ENCODE results near the gene GPR176. TPM values are rescaled to one million over a fixed set of nuclear protein-coding genes. Genes with fewer than 3 reads are reported as not detected.

Gene GPR176
- total RNA-seq, 1 donor from 2014 or later, result 35.4 TPM

- DNase-seq (ENCODE audit: low read depth) (no peak), FAIRE-seq (no peak)
- Histone ChIP-seq H3K79me2 (ENCODE audit: insufficient read depth, low read length) (peaks cover 61% of the 10 kb centered on the region), H3K27ac (ENCODE audit: low read depth, low read length) (peak overlapping the region; percentile 32), H3K4me2 (ENCODE audit: low read length) (peak overlapping the region; percentile 98), H3K9me3 (ENCODE audit: insufficient read depth, low read depth, low read length) (no peaks in the 10 kb centered on the region), H4K20me1 (ENCODE audit: insufficient read depth, low read length) (peaks cover 20% of the 10 kb centered on the region), H3K27me3 (ENCODE audit: insufficient read depth, low read length) (no peaks in the 10 kb centered on the region), H3K4me3 (ENCODE audit: insufficient read depth, low read depth, low read length) (peak overlapping the region; percentile 95), H2AFZ (ENCODE audit: low read depth, low read length) (no peak overlapping the region), H3K36me3 (ENCODE audit: insufficient read depth, low read length) (peaks cover 8% of the 10 kb centered on the region), H3K9ac (ENCODE audit: low read length) (no peak overlapping the region), H3K4me1 (ENCODE audit: insufficient read depth, low read length) (peaks cover 18% of the 10 kb centered on the region)
- H3K27ac Mint-ChIP-seq (ENCODE audit: unreplicated experiment), result peak overlapping the region; percentile 12
- H3K4me3 Mint-ChIP-seq (ENCODE audit: unreplicated experiment), result peak overlapping the region; percentile 96
- no peak for TF ChIP-seq EZH2 (IDR thresholded peaks at IDR 0.05; ENCODE audit: insufficient read depth, low read length)
- no peak for TF ChIP-seq CTCF (IDR thresholded peaks at IDR 0.05; ENCODE audit: insufficient read depth, low read depth, low read length)
- peaks cover 7% of the 10 kb centered on the region for H3K36me3 Mint-ChIP-seq (ENCODE audit: low read depth, unreplicated experiment)
- peaks cover 48% of the 10 kb centered on the region for H3K4me1 Mint-ChIP-seq (ENCODE audit: low read depth, unreplicated experiment)
- H3K27me3 Mint-ChIP-seq (ENCODE audit: low read depth, unreplicated experiment), result no peaks in the 10 kb centered on the region
- no peaks in the 10 kb centered on the region for H3K9me3 Mint-ChIP-seq (ENCODE audit: unreplicated experiment)
Measured at GRCh38 chr15:39935241-39935640, 15.2 kb upstream of the GPR176 start.

- TF ChIP-seq EZH2 (IDR thresholded peaks at IDR 0.05; ENCODE audit: insufficient read depth, low read length) (no peak), CTCF (IDR thresholded peaks at IDR 0.05; ENCODE audit: insufficient read depth, low read depth, low read length) (no peak)
- H3K9ac ChIP-seq (ENCODE audit: low read length), result peak overlapping the region; percentile 93
- H4K20me1 ChIP-seq (ENCODE audit: insufficient read depth, low read length), result peaks cover 15% of the 10 kb centered on the region
- H3K4me1 Mint-ChIP-seq (ENCODE audit: low read depth, unreplicated experiment), result peaks cover 41% of the 10 kb centered on the region
- H3K27ac Mint-ChIP-seq (ENCODE audit: unreplicated experiment), result peak overlapping the region; percentile 85
- H3K27ac ChIP-seq (ENCODE audit: low read depth, low read length), result peak overlapping the region; percentile 93
- no peak for FAIRE-seq
- no peaks in the 10 kb centered on the region for H3K9me3 ChIP-seq (ENCODE audit: insufficient read depth, low read depth, low read length)
- peaks cover 18% of the 10 kb centered on the region for H3K4me1 ChIP-seq (ENCODE audit: insufficient read depth, low read length)
- H3K4me3 Mint-ChIP-seq (ENCODE audit: unreplicated experiment), result peak overlapping the region; percentile 96
- H3K9me3 Mint-ChIP-seq (ENCODE audit: unreplicated experiment), result no peaks in the 10 kb centered on the region
- H3K36me3 Mint-ChIP-seq (ENCODE audit: low read depth, unreplicated experiment), result peaks cover 2% of the 10 kb centered on the region
- H3K36me3 ChIP-seq (ENCODE audit: insufficient read depth, low read length), result peaks cover 3% of the 10 kb centered on the region
- H3K27me3 Mint-ChIP-seq (ENCODE audit: low read depth, unreplicated experiment), result no peaks in the 10 kb centered on the region
- peak; percentile 23 for DNase-seq (ENCODE audit: low read depth)
- H3K79me2 ChIP-seq (ENCODE audit: insufficient read depth, low read length), result peaks cover 54% of the 10 kb centered on the region
- peak overlapping the region; percentile 95 for H3K4me3 ChIP-seq (ENCODE audit: insufficient read depth, low read depth, low read length)
- peak overlapping the region; percentile 98 for H3K4me2 ChIP-seq (ENCODE audit: low read length)
- H2AFZ ChIP-seq (ENCODE audit: low read depth, low read length), result peak overlapping the region; percentile 65
- no peaks in the 10 kb centered on the region for H3K27me3 ChIP-seq (ENCODE audit: insufficient read depth, low read length)
Measured at GRCh38 chr15:39934397-39935071, 14.5 kb upstream of the GPR176 start.

GRCh38 chr15:39931615-39932014, 11.5 kb upstream of the GPR176 start:
- no peak overlapping the region for H3K4me3 Mint-ChIP-seq (ENCODE audit: unreplicated experiment)
- peaks cover 24% of the 10 kb centered on the region for H3K4me1 Mint-ChIP-seq (ENCODE audit: low read depth, unreplicated experiment)
- H3K9me3 Mint-ChIP-seq (ENCODE audit: unreplicated experiment), result no peaks in the 10 kb centered on the region
- no peaks in the 10 kb centered on the region for H3K36me3 Mint-ChIP-seq (ENCODE audit: low read depth, unreplicated experiment)
- peaks cover 27% of the 10 kb centered on the region for H3K79me2 ChIP-seq (ENCODE audit: insufficient read depth, low read length)
- H3K27me3 Mint-ChIP-seq (ENCODE audit: low read depth, unreplicated experiment), result no peaks in the 10 kb centered on the region
- no peaks in the 10 kb centered on the region for H3K9me3 ChIP-seq (ENCODE audit: insufficient read depth, low read depth, low read length)
- DNase-seq (ENCODE audit: low read depth) (no peak), FAIRE-seq (no peak)
- H4K20me1 ChIP-seq (ENCODE audit: insufficient read depth, low read length), result peaks cover 3% of the 10 kb centered on the region
- no peak overlapping the region for H3K4me2 ChIP-seq (ENCODE audit: low read length)
- H2AFZ ChIP-seq (ENCODE audit: low read depth, low read length), result no peak overlapping the region
- no peak overlapping the region for H3K27ac ChIP-seq (ENCODE audit: low read depth, low read length)
- no peak overlapping the region for H3K9ac ChIP-seq (ENCODE audit: low read length)
- no peaks in the 10 kb centered on the region for H3K27me3 ChIP-seq (ENCODE audit: insufficient read depth, low read length)
- no peak overlapping the region for H3K27ac Mint-ChIP-seq (ENCODE audit: unreplicated experiment)
- no peaks in the 10 kb centered on the region for H3K36me3 ChIP-seq (ENCODE audit: insufficient read depth, low read length)
- peaks cover 18% of the 10 kb centered on the region for H3K4me1 ChIP-seq (ENCODE audit: insufficient read depth, low read length)
- TF ChIP-seq EZH2 (IDR thresholded peaks at IDR 0.05; ENCODE audit: insufficient read depth, low read length) (no peak), CTCF (IDR thresholded peaks at IDR 0.05; ENCODE audit: insufficient read depth, low read depth, low read length) (peak; percentile 36)
- no peak overlapping the region for H3K4me3 ChIP-seq (ENCODE audit: insufficient read depth, low read depth, low read length)

Measured in astrocyte (in vitro differentiated cells and primary cell).